GM18498 (cell line): Measurements from ENCODE around the gene FXYD4.

Experiments
- ATAC-seq: cut with Tn5 transposase; IDR thresholded peaks from one replicate; pipeline ENCODE4 v1.9.1; 2021; ENCODE audit warnings: mild to moderate bottlenecking, moderate library complexity; ENCODE audit not compliant: unreplicated experiment

Gene FXYD4

GRCh38 chr10:43394868-43395267, 23.4 kb downstream of the FXYD4 start:
- ATAC-seq: no peak

- ATAC-seq: no peak
These were observed 24.2 kb downstream of the FXYD4 start for GRCh38 chr10:43395571-43396060.

- peak; percentile 64 for ATAC-seq
These were observed 24.9 kb downstream of the FXYD4 start for GRCh38 chr10:43396061-43396927.

- peak; percentile 89 for ATAC-seq
These were observed 25.6 kb downstream of the FXYD4 start for GRCh38 chr10:43396928-43397624.

- ATAC-seq: no peak
These were observed 27.5 kb downstream of the FXYD4 start for GRCh38 chr10:43398939-43399319.

- ATAC-seq: no peak
These were observed 28.2 kb downstream of the FXYD4 start for GRCh38 chr10:43399320-43400310.

GRCh38 chr10:43401627-43402026, 30.2 kb downstream of the FXYD4 start:
- no peak for ATAC-seq

- no peak for ATAC-seq
These were observed 30.7 kb downstream of the FXYD4 start for GRCh38 chr10:43402176-43402575.

GRCh38 chr10:43402880-43403452, 31.5 kb downstream of the FXYD4 start:
- no peak for ATAC-seq

GRCh38 chr10:43403911-43404703, 32.7 kb downstream of the FXYD4 start:
- ATAC-seq: no peak

GRCh38 chr10:43404704-43405084, 33.3 kb downstream of the FXYD4 start:
- no peak for ATAC-seq

- peak; percentile 33 for ATAC-seq
These were observed 35.7 kb downstream of the FXYD4 start for GRCh38 chr10:43407148-43407575.

GRCh38 chr10:43407576-43408330, 36.3 kb downstream of the FXYD4 start:
- peak; percentile 48 for ATAC-seq

- peak; percentile 0 for ATAC-seq
These were observed 36.9 kb downstream of the FXYD4 start for GRCh38 chr10:43408331-43408709.

GRCh38 chr10:43408710-43409384, 37.4 kb downstream of the FXYD4 start, which contains the start of gene HNRNPF:
Gene HNRNPF, minus strand, starts transcription at chr10:43409186. Its CDS starts 21,302 bp downstream, at chr10:43387884.
- peak; percentile 74 for ATAC-seq

- ATAC-seq: no peak
These were observed 38.1 kb downstream of the FXYD4 start for GRCh38 chr10:43409385-43410109.

- no peak for ATAC-seq
These were observed 38.9 kb downstream of the FXYD4 start for GRCh38 chr10:43410345-43410744.

- no peak for ATAC-seq
These were observed 40.1 kb downstream of the FXYD4 start for GRCh38 chr10:43411536-43411935.
